ENCODE results near the gene ANXA6. TPM values are rescaled to one million over a fixed set of nuclear protein-coding genes. Genes with fewer than 3 reads are reported as not detected.

The ANXA6 gene
- total RNA-seq, 1 experiment from 2014 or later, result 16.4 TPM

- TF ChIP-seq CTCF (IDR thresholded peaks at IDR 0.05; ENCODE audit: unreplicated experiment), result no peak
- Mint-ChIP-seq H3K27me3 (ENCODE audit: unreplicated experiment) (peaks cover 46% of the 10 kb centered on the region), H3K9me3 (ENCODE audit: low read depth, unreplicated experiment) (no peaks in the 10 kb centered on the region), H3K4me3 (ENCODE audit: low read depth, unreplicated experiment) (no peak overlapping the region), H3K36me3 (ENCODE audit: insufficient read depth, unreplicated experiment) (no peaks in the 10 kb centered on the region), H3K4me1 (ENCODE audit: low read depth, unreplicated experiment) (no peaks in the 10 kb centered on the region), H3K27ac (ENCODE audit: unreplicated experiment) (no peak overlapping the region)
- no TSS peak for BruUV-seq (replicated peaks)
- intact Hi-C loops (cut with micrococcal nuclease; ENCODE audit: unreplicated experiment), result no loop called here
- CTCF ChIA-PET, result interaction anchor here (0.6 to 1.6 kb wide), 4 partner anchors 16 to 132 kb away, joined by 3 to 5 read pairs (median 4); no protein-coding TSS in a partner anchor
- no peak for DNase-seq
Observed at GRCh38 chr5:151183456-151184245, 26.1 kb upstream of the ANXA6 start.

GRCh38 chr5:151182976-151183375 is 25.4 kb upstream of the ANXA6 start:
- TF ChIP-seq CTCF (IDR thresholded peaks at IDR 0.05; ENCODE audit: unreplicated experiment), result no peak
- no peak overlapping the region for H3K27ac Mint-ChIP-seq (ENCODE audit: unreplicated experiment)
- H3K9me3 Mint-ChIP-seq (ENCODE audit: low read depth, unreplicated experiment), result no peaks in the 10 kb centered on the region
- H3K4me3 Mint-ChIP-seq (ENCODE audit: low read depth, unreplicated experiment), result no peak overlapping the region
- peaks cover 53% of the 10 kb centered on the region for H3K27me3 Mint-ChIP-seq (ENCODE audit: unreplicated experiment)
- H3K4me1 Mint-ChIP-seq (ENCODE audit: low read depth, unreplicated experiment), result no peaks in the 10 kb centered on the region
- no peaks in the 10 kb centered on the region for H3K36me3 Mint-ChIP-seq (ENCODE audit: insufficient read depth, unreplicated experiment)
- intact Hi-C loops (cut with micrococcal nuclease; ENCODE audit: unreplicated experiment), result no loop called here
- no peak for DNase-seq
- CTCF ChIA-PET, result interaction anchor here (1.6 kb wide), 1 partner anchor 18 kb away, joined by 4 read pairs; no protein-coding TSS in a partner anchor
- BruUV-seq (replicated peaks), result no TSS peak

GRCh38 chr5:151182524-151182900 is 24.9 kb upstream of the ANXA6 start:
- no TSS peak for BruUV-seq (replicated peaks)

GRCh38 chr5:151181818-151182523 is 24.4 kb upstream of the ANXA6 start:
- Mint-ChIP-seq H3K4me3 (ENCODE audit: low read depth, unreplicated experiment) (no peak overlapping the region), H3K36me3 (ENCODE audit: insufficient read depth, unreplicated experiment) (no peaks in the 10 kb centered on the region), H3K9me3 (ENCODE audit: low read depth, unreplicated experiment) (no peaks in the 10 kb centered on the region), H3K27ac (ENCODE audit: unreplicated experiment) (no peak overlapping the region), H3K27me3 (ENCODE audit: unreplicated experiment) (peaks cover 58% of the 10 kb centered on the region), H3K4me1 (ENCODE audit: low read depth, unreplicated experiment) (no peaks in the 10 kb centered on the region)
- CTCF ChIA-PET, result no interaction called here
- no peak for DNase-seq
- no TSS peak for BruUV-seq (replicated peaks)
- intact Hi-C loops (cut with micrococcal nuclease; ENCODE audit: unreplicated experiment), result no loop called here
- no peak for TF ChIP-seq CTCF (IDR thresholded peaks at IDR 0.05; ENCODE audit: unreplicated experiment)

More at GRCh38 chr5:151182524-151182900, 24.9 kb upstream of the ANXA6 start:
- DNase-seq, result no peak
- no peaks in the 10 kb centered on the region for H3K36me3 Mint-ChIP-seq (ENCODE audit: insufficient read depth, unreplicated experiment)
- H3K4me1 Mint-ChIP-seq (ENCODE audit: low read depth, unreplicated experiment), result no peaks in the 10 kb centered on the region
- H3K9me3 Mint-ChIP-seq (ENCODE audit: low read depth, unreplicated experiment), result no peaks in the 10 kb centered on the region
- H3K27me3 Mint-ChIP-seq (ENCODE audit: unreplicated experiment), result peaks cover 57% of the 10 kb centered on the region
- no peak overlapping the region for H3K4me3 Mint-ChIP-seq (ENCODE audit: low read depth, unreplicated experiment)
- no peak for TF ChIP-seq CTCF (IDR thresholded peaks at IDR 0.05; ENCODE audit: unreplicated experiment)
- intact Hi-C loops (cut with micrococcal nuclease; ENCODE audit: unreplicated experiment), result no loop called here
- CTCF ChIA-PET, result interaction anchor here (1.6 kb wide), 1 partner anchor 17 kb away, joined by 4 read pairs; no protein-coding TSS in a partner anchor
- H3K27ac Mint-ChIP-seq (ENCODE audit: unreplicated experiment), result no peak overlapping the region

Data from Calu3 (cell line).